DMS79 (cell line): ENCODE data around the gene CHN2.
"Not testable (repeated sequence)": the region's sequence is repeated elsewhere in the genome, so short reads cannot be mapped to it uniquely, and the experiment has no call there.

Source experiments
- DNase-seq: peaks from one replicate; lab custom pipeline; 2025; lab: John Stamatoyannopoulos, UW

Gene CHN2

GRCh38 chr7:29496355-29497020 is 301.9 kb downstream of the CHN2 start:
- DNase-seq: no peak

GRCh38 chr7:29499932-29500331 is 305.4 kb downstream of the CHN2 start:
- DNase-seq: no peak

GRCh38 chr7:29500719-29501118 is 306.1 kb downstream of the CHN2 start:
- DNase-seq: no peak

- no peak for DNase-seq
These were observed 307.6 kb downstream of the CHN2 start for GRCh38 chr7:29502133-29502532.

GRCh38 chr7:29505931-29506330 is 311.4 kb downstream of the CHN2 start:
- DNase-seq: no peak

- no peak for DNase-seq
These were observed 314.0 kb downstream of the CHN2 start for GRCh38 chr7:29508608-29509007.

GRCh38 chr7:29510028-29510427 is 315.5 kb downstream of the CHN2 start:
- DNase-seq: no peak

GRCh38 chr7:29511337-29511736 is 316.8 kb downstream of the CHN2 start:
- no peak for DNase-seq

GRCh38 chr7:29511851-29512250 is 317.3 kb downstream of the CHN2 start:
- DNase-seq: no peak

- no peak for DNase-seq
These were observed 321.9 kb downstream of the CHN2 start for GRCh38 chr7:29516491-29516890.

GRCh38 chr7:29518616-29519015 is 324.0 kb downstream of the CHN2 start:
- no peak for DNase-seq

GRCh38 chr7:29523728-29524127 is 329.2 kb downstream of the CHN2 start:
- DNase-seq: no peak

GRCh38 chr7:29527505-29528108 is 333.0 kb downstream of the CHN2 start:
- no peak for DNase-seq

GRCh38 chr7:29528526-29528925 is 334.0 kb downstream of the CHN2 start:
- not testable (repeated sequence) for DNase-seq
